ENCODE measurements around the gene TEDDM1. TPM values are rescaled to one million over a fixed set of nuclear protein-coding genes. Genes with fewer than 3 reads are reported as not detected.
"Not testable (repeated sequence)": the region's sequence is repeated elsewhere in the genome, so short reads cannot be mapped to it uniquely, and the experiment has no call there.

Gene TEDDM1
- polyA plus RNA-seq, 1 of the 3 experiments (the other 2 are of a cell fraction): not detected

DNA sequence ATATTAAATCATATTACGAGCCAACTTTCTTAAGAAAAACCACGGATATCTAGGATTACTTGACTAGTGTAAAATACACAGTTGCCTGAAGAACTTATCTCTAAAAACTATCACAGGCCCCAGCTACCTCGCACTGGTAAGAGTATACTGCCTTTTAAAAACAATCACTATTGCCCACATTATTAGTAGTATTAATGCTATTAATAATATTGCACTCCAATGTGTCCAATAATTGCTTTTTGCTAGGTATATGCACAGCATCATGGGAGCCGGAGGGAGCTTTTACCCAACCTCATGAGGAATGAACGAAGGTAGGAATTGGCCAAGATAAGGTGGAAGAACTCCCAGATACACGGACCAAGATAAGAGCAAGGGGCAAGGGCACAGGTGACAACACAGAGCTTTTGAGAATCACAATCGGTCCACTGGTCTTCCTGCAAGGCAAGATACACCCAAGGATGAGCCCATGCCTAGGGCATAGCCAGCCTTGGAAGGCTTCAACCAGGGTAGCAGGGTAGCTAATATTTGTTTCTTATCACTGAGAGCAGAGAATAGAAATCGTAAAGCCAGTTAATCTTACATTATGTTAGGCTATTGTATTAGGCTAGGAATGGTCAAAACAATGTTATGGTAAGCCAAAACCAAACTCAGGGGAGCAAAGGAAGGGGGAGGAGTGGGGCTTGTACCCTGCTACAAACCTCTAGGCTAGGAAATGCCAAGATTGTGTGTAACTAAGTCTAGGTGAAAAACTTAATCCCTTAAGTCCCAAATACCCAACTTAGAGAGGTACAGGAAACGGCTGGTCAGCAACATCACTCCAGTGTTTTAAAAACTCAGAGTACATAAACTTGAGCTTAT is 18.3 kb downstream of the TEDDM1 start (continued):
- TF ChIP-seq ZBTB33 (IDR thresholded peaks at IDR 0.05; ENCODE audit: borderline replicate concordance, low read depth): no peak
- no peak for TF ChIP-seq YY1 (IDR thresholded peaks at IDR 0.05; ENCODE audit: low read depth)

- H3K9me3 ChIP-seq: no peaks in the 10 kb centered on the region
- 81% methylated on average over 4 of the region's 4 CpGs for WGBS (ENCODE audit: low lambda C conversion rate)
- no peaks in the 10 kb centered on the region for H3K4me1 ChIP-seq (ENCODE audit: control insufficient read depth in 1 of 2, insufficient read depth in 2 of 2, low read depth in 1 of 2, low read length in 1 of 2)
- no peaks in the 10 kb centered on the region for H3K79me2 ChIP-seq (ENCODE audit: insufficient read depth)
- POLR2A ChIA-PET: no interaction called here
- no peak overlapping the region for H2AFZ ChIP-seq (ENCODE audit: low read depth)
- H3F3A ChIP-seq (replicated peaks; ENCODE audit: insufficient read depth): peaks cover 11% of the 10 kb centered on the region
- no peaks in the 10 kb centered on the region for H3K27me3 ChIP-seq (ENCODE audit: insufficient read depth)
- H3K9me2 ChIP-seq: no peaks in the 10 kb centered on the region
- CTCF ChIA-PET: interaction anchor here (0.8 to 5.1 kb wide), 4 partner anchors 17 to 237 kb away, joined by 3 to 25 read pairs (median 5); no protein-coding TSS in a partner anchor
- H3K27ac ChIP-seq (ENCODE audit: low read depth in 2 of 2, low read length in 1 of 2): no peak overlapping the region
- no peak overlapping the region for H3K4me2 ChIP-seq
- H4K20me1 ChIP-seq (ENCODE audit: insufficient read depth): no peaks in the 10 kb centered on the region
- H3K9ac ChIP-seq: no peak overlapping the region
- peaks cover 16 to 33% of the 10 kb centered on the region in 2 experiments for H3K36me3 ChIP-seq (replicated peaks in 1 of 2; ENCODE audit: control insufficient read depth in 1 of 2, insufficient read depth in 2 of 2, low read length in 1 of 2)
- H3K4me3 ChIP-seq (ENCODE audit: low read depth in 2 of 2, low read length in 1 of 2): no peak overlapping the region
- DNase-seq: no peak
- no peak for TF ChIP-seq POLR2AphosphoS5 (IDR thresholded peaks at IDR 0.05; ENCODE audit: low read depth, low read length)
- TF ChIP-seq TCF12 (IDR thresholded peaks at IDR 0.05): no peak
- no peak for TF ChIP-seq RXRA (IDR thresholded peaks at IDR 0.05; ENCODE audit: borderline replicate concordance, low read depth)
- TF ChIP-seq, protein P1, sequence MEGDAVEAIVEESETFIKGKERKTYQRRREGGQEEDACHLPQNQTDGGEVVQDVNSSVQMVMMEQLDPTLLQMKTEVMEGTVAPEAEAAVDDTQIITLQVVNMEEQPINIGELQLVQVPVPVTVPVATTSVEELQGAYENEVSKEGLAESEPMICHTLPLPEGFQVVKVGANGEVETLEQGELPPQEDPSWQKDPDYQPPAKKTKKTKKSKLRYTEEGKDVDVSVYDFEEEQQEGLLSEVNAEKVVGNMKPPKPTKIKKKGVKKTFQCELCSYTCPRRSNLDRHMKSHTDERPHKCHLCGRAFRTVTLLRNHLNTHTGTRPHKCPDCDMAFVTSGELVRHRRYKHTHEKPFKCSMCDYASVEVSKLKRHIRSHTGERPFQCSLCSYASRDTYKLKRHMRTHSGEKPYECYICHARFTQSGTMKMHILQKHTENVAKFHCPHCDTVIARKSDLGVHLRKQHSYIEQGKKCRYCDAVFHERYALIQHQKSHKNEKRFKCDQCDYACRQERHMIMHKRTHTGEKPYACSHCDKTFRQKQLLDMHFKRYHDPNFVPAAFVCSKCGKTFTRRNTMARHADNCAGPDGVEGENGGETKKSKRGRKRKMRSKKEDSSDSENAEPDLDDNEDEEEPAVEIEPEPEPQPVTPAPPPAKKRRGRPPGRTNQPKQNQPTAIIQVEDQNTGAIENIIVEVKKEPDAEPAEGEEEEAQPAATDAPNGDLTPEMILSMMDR (IDR thresholded peaks at IDR 0.05): no peak
- TF ChIP-seq USF2 (IDR thresholded peaks at IDR 0.05; ENCODE audit: borderline replicate concordance, low read depth, low read length): no peak
- TF ChIP-seq EZH2phosphoT487 (IDR thresholded peaks at IDR 0.05; ENCODE audit: borderline replicate concordance, low read depth): no peak
- TF ChIP-seq CHD2 (IDR thresholded peaks at IDR 0.05; ENCODE audit: low read length, partially characterized antibody): no peak
- no peak for TF ChIP-seq RCOR1 (IDR thresholded peaks at IDR 0.05; ENCODE audit: low read length)
- TF ChIP-seq RAD21 (IDR thresholded peaks at IDR 0.05; ENCODE audit: low read length): no peak
- TF ChIP-seq GABPA (IDR thresholded peaks at IDR 0.05; ENCODE audit: low read depth): no peak
- TF ChIP-seq FOXJ3 (CRISPR knock-in tag; IDR thresholded peaks at IDR 0.05): no peak
Measured at GRCh38 chr1:182380199-182380598, 20.3 kb downstream of the TEDDM1 start.

- peaks cover 11% of the 10 kb centered on the region for H3F3A ChIP-seq (replicated peaks; ENCODE audit: insufficient read depth)
- CTCF ChIA-PET: interaction anchor here (0.7 to 5.1 kb wide), 3 partner anchors 18 to 236 kb away, joined by 3 to 25 read pairs (median 3); no protein-coding TSS in a partner anchor
Measured at GRCh38 chr1:182379781-182380180, 20.7 kb downstream of the TEDDM1 start.

More at GRCh38 chr1:182379781-182380180, 20.7 kb downstream of the TEDDM1 start:
- H3K36me3 ChIP-seq (replicated peaks in 1 of 2; ENCODE audit: control insufficient read depth in 1 of 2, insufficient read depth in 2 of 2, low read length in 1 of 2): peaks cover 14 to 29% of the 10 kb centered on the region in 2 experiments
- H4K20me1 ChIP-seq (ENCODE audit: insufficient read depth); DNase-seq; H3K27me3 ChIP-seq (ENCODE audit: insufficient read depth); H3K27ac ChIP-seq (ENCODE audit: low read depth in 2 of 2, low read length in 1 of 2); H3K9me2 ChIP-seq; H3K9me3 ChIP-seq; H3K4me2 ChIP-seq; H3K4me1 ChIP-seq (ENCODE audit: control insufficient read depth in 1 of 2, insufficient read depth in 2 of 2, low read depth in 1 of 2, low read length in 1 of 2); H2AFZ ChIP-seq (ENCODE audit: low read depth); H3K79me2 ChIP-seq (ENCODE audit: insufficient read depth); POLR2A ChIA-PET; H3K9ac ChIP-seq; H3K4me3 ChIP-seq (ENCODE audit: low read depth in 2 of 2, low read length in 1 of 2): not testable (repeated sequence)
- 96% methylated on average over 7 of the region's 7 CpGs for WGBS (ENCODE audit: low lambda C conversion rate)
